Natural killer cell treated with Interleukin-12 subunit alpha and Interleukin-12 subunit beta and Interleukin-15 and Interleukin-18, amount 100 ng/mL, for 72 hours (primary cell): Measurements from ENCODE around the gene OR2L8. TPM values are rescaled to one million over a fixed set of nuclear protein-coding genes. Genes with fewer than 3 reads are reported as not detected.
"Not testable (repeated sequence)": the region's sequence is repeated elsewhere in the genome, so short reads cannot be mapped to it uniquely, and the experiment has no call there.

ENCODE experiments used
- ATAC-seq, 2 donors: fragments of 150-1000 bp; cut with Tn5 transposase in 1 of 2; sonication (Bioruptor Pico), chemical (Tn5 transposase) in 1 of 2; 2 replicates each; pipeline ENCODE4 v1.10.0; 2021
- DNase-seq: peaks from one replicate; pipeline ENCODE4 v3.0.0; 2022; ENCODE audit warnings: low spot score
- H3K27ac Mint-ChIP-seq, 2 donors: 1 replicate in 1 of 2; 2 replicates in 1 of 2; pipeline ENCODE4 v1.8.0; 2022; ENCODE audit warnings: mixed read lengths in 2 of 2, mild to moderate bottlenecking in 1 of 2, moderate library complexity in 1 of 2
- H3K27me3 Mint-ChIP-seq, 2 donors: 1 replicate in 1 of 2; 2 replicates in 1 of 2; pipeline ENCODE4 v1.8.0; 2022; ENCODE audit warnings: mixed read lengths in 2 of 2
- H3K36me3 Mint-ChIP-seq: one replicate; pipeline ENCODE4 v1.8.0; 2022; ENCODE audit warnings: mixed read lengths
- H3K4me1 Mint-ChIP-seq, 2 donors: 1 replicate in 1 of 2; 2 replicates in 1 of 2; pipeline ENCODE4 v1.8.0; 2022; ENCODE audit warnings: low read depth in 2 of 2, mixed read lengths in 2 of 2, mild to moderate bottlenecking in 1 of 2
- H3K4me3 Mint-ChIP-seq: one replicate; pipeline ENCODE4 v1.8.0; 2022; ENCODE audit warnings: mixed read lengths
- H3K9me3 Mint-ChIP-seq: 2 replicates; pipeline ENCODE4 v1.8.0; 2022; ENCODE audit warnings: mixed read lengths
- total RNA-seq, 2 donors: library from RNA; stranded (reverse); gene quantifications; one replicate each; pipeline ENCODE4 v1.2.3, GENCODE V29; 2022

The OR2L8 gene
- total RNA-seq, 2 donors from 2014 or later, result 0.47 TPM; not detected in 1

- DNase-seq (no peak), ATAC-seq (no peak)
- Mint-ChIP-seq H3K27ac (no peak overlapping the region), H3K36me3 (no peaks in the 10 kb centered on the region), H3K9me3 (peaks cover 2% of the 10 kb centered on the region), H3K4me3 (no peak overlapping the region), H3K4me1 (peaks cover 0 to 3% of the 10 kb centered on the region in 2 donors), H3K27me3 (peaks cover 0 to 5% of the 10 kb centered on the region in 2 donors)
Measured at GRCh38 chr1:247936415-247936814, 12.2 kb upstream of the OR2L8 start.

GRCh38 chr1:247936965-247937734, 11.5 kb upstream of the OR2L8 start:
- peak; percentile 98 for ATAC-seq
- H3K9me3 Mint-ChIP-seq, H3K4me1 Mint-ChIP-seq, H3K36me3 Mint-ChIP-seq, H3K27ac Mint-ChIP-seq, H3K27me3 Mint-ChIP-seq: not testable (repeated sequence)
- peak overlapping the region; percentile 76 for H3K4me3 Mint-ChIP-seq
- peak; percentile 85 for DNase-seq

- Mint-ChIP-seq H3K4me1 (no peaks in the 10 kb centered on the region), H3K36me3 (no peaks in the 10 kb centered on the region), H3K9me3 (peaks cover 3% of the 10 kb centered on the region), H3K27me3 (peaks cover 0 to 2% of the 10 kb centered on the region in 2 donors), H3K4me3 (no peak overlapping the region), H3K27ac (no peak overlapping the region)
- ATAC-seq, result no peak
- no peak for DNase-seq
Measured at GRCh38 chr1:247942624-247943023, 6.0 kb upstream of the OR2L8 start.

- DNase-seq (no peak), ATAC-seq (no peak)
- Mint-ChIP-seq H3K27ac (no peak overlapping the region), H3K9me3 (peaks cover 4% of the 10 kb centered on the region), H3K4me3 (no peak overlapping the region), H3K27me3 (no peaks in the 10 kb centered on the region), H3K36me3 (peaks cover 9% of the 10 kb centered on the region), H3K4me1 (no peaks in the 10 kb centered on the region)
Measured at GRCh38 chr1:247953408-247953807, 4.8 kb downstream of the OR2L8 start.

GRCh38 chr1:247961791-247962190, 13.1 kb downstream of the OR2L8 start:
- peaks cover 0 to 1% of the 10 kb centered on the region in 2 donors for H3K4me1 Mint-ChIP-seq
- peaks cover 9% of the 10 kb centered on the region for H3K36me3 Mint-ChIP-seq
- H3K4me3 Mint-ChIP-seq, result no peak overlapping the region
- no peak for DNase-seq
- ATAC-seq, result no peak
- H3K9me3 Mint-ChIP-seq, result peaks cover 18% of the 10 kb centered on the region
- H3K27me3 Mint-ChIP-seq, result no peaks in the 10 kb centered on the region
- no peak overlapping the region for H3K27ac Mint-ChIP-seq

- H3K27me3 Mint-ChIP-seq, result no peaks in the 10 kb centered on the region
- H3K36me3 Mint-ChIP-seq, result peaks cover 2% of the 10 kb centered on the region
- H3K4me3 Mint-ChIP-seq, result no peak overlapping the region
- H3K4me1 Mint-ChIP-seq, result peaks cover 0 to 4% of the 10 kb centered on the region in 2 donors
- ATAC-seq (peak in 1 of 2 donors; percentile 20), DNase-seq (no peak)
- H3K27ac Mint-ChIP-seq, result no peak overlapping the region
- H3K9me3 Mint-ChIP-seq, result peaks cover 18% of the 10 kb centered on the region
Measured at GRCh38 chr1:247962911-247963588, 14.4 kb downstream of the OR2L8 start.

GRCh38 chr1:247964933-247965332, 16.3 kb downstream of the OR2L8 start, which contains the start of gene OR2AK2:
Gene OR2AK2, plus strand, starts transcription at chr1:247965233. Its CDS starts 144 bp downstream, at chr1:247965377.
- H3K27ac Mint-ChIP-seq, result no peak within 1 kb of the TSS
- H3K4me1 Mint-ChIP-seq, result peaks cover 0 to 4% of the 10 kb centered on the region in 2 donors
- no peak within 1 kb of the TSS for H3K4me3 Mint-ChIP-seq
- ATAC-seq, result no peak
- peaks cover 5% of the 10 kb centered on the region for H3K36me3 Mint-ChIP-seq
- no peaks in the 10 kb centered on the region for H3K27me3 Mint-ChIP-seq
- DNase-seq, result no peak
- peaks cover 15% of the 10 kb centered on the region for H3K9me3 Mint-ChIP-seq

- no peak overlapping the region for H3K4me3 Mint-ChIP-seq
- peaks cover 0 to 4% of the 10 kb centered on the region in 2 donors for H3K4me1 Mint-ChIP-seq
- no peaks in the 10 kb centered on the region for H3K27me3 Mint-ChIP-seq
- peaks cover 6% of the 10 kb centered on the region for H3K36me3 Mint-ChIP-seq
- no peak for ATAC-seq
- DNase-seq, result no peak
- H3K9me3 Mint-ChIP-seq, result peaks cover 12% of the 10 kb centered on the region
- H3K27ac Mint-ChIP-seq, result no peak overlapping the region
Measured at GRCh38 chr1:247966532-247967204, 18.0 kb downstream of the OR2L8 start.

- Mint-ChIP-seq H3K27me3 (no peaks in the 10 kb centered on the region), H3K36me3 (peaks cover 5% of the 10 kb centered on the region), H3K4me1 (no peaks in the 10 kb centered on the region), H3K27ac (no peak overlapping the region), H3K4me3 (no peak overlapping the region), H3K9me3 (peaks cover 4% of the 10 kb centered on the region)
- no peak for DNase-seq
- no peak for ATAC-seq
Measured at GRCh38 chr1:247992986-247993385, 44.3 kb downstream of the OR2L8 start.

- H3K27ac Mint-ChIP-seq, result no peak overlapping the region
- no peak overlapping the region for H3K4me3 Mint-ChIP-seq
- H3K4me1 Mint-ChIP-seq, result no peaks in the 10 kb centered on the region
- peaks cover 5% of the 10 kb centered on the region for H3K36me3 Mint-ChIP-seq
- ATAC-seq (no peak), DNase-seq (no peak)
- no peaks in the 10 kb centered on the region for H3K27me3 Mint-ChIP-seq
- peaks cover 11% of the 10 kb centered on the region for H3K9me3 Mint-ChIP-seq
Measured at GRCh38 chr1:247998811-247999210, 50.2 kb downstream of the OR2L8 start.

Other genes starting within 250 kb of the OR2L8 start
- gene OR6F1, start 232.2 kb upstream of the OR2L8 start, total RNA-seq, result not detected
- not detected for gene OR14K1, start 210.2 kb upstream of the OR2L8 start, total RNA-seq
- not detected for gene OR14A2, start 200.7 kb upstream of the OR2L8 start, total RNA-seq
- gene OR1C1, start 188.3 kb upstream of the OR2L8 start, total RNA-seq, result not detected
- gene OR14A16, start 124.7 kb upstream of the OR2L8 start, total RNA-seq, result not detected
- gene OR11L1, start 107.0 kb upstream of the OR2L8 start, total RNA-seq, result not detected
- under 1 TPM; 0.39 to 0.50 TPM for gene TRIM58, start 91.7 kb upstream of the OR2L8 start, total RNA-seq
- under 1 TPM; 0.31 to 0.47 TPM for gene OR2W3, start 53.3 kb upstream of the OR2L8 start, total RNA-seq
- not detected for gene OR2T8, start 28.6 kb upstream of the OR2L8 start, total RNA-seq
- not detected for gene OR2AJ1, start 24.0 kb upstream of the OR2L8 start, total RNA-seq
- not detected for gene OR2AK2, start 16.4 kb downstream of the OR2L8 start, total RNA-seq
- gene OR2L5, start 64.8 kb downstream of the OR2L8 start, total RNA-seq, result not detected
- gene OR2L2, start 81.2 kb downstream of the OR2L8 start, total RNA-seq, result under 1 TPM; 0.12 to 0.17 TPM
- gene OR2L3, start 98.0 kb downstream of the OR2L8 start, total RNA-seq, result not detected
- not detected for gene OR2L13, start 146.3 kb downstream of the OR2L8 start, total RNA-seq
- not detected for gene OR2M5, start 196.3 kb downstream of the OR2L8 start, total RNA-seq
- not detected for gene OR2M2, start 226.0 kb downstream of the OR2L8 start, total RNA-seq
- gene OR2M3, start 248.4 kb downstream of the OR2L8 start, total RNA-seq, result not detected